PC-3 (cell line): Measurements from ENCODE around the gene SLC23A2. TPM values are rescaled to one million over a fixed set of nuclear protein-coding genes. Genes with fewer than 3 reads are reported as not detected.
"Not testable (repeated sequence)": the region's sequence is repeated elsewhere in the genome, so short reads cannot be mapped to it uniquely, and the experiment has no call there.

ENCODE experiments used
- ATAC-seq: fragments of 200-7000 bp; cut with Tn5 transposase; 2 replicates; pipeline ENCODE4 v1.9.1; 2020; ENCODE audit warnings: mild to moderate bottlenecking, moderate library complexity
- BruUV-seq: library from RNA; stranded (reverse); fragments of 400-500 nt; replicated peaks from 2 replicates; lab custom pipeline; 2021; lab: Mats Ljungman, UMichigan
- CTCF ChIA-PET: fragments of 300-600 bp; sonication (Branson Sonifier 250); formaldehyde crosslinking; loops from one replicate; lab custom pipeline; 2022; ENCODE audit warnings: antibody characterized with exemption; lab: Charles Lee
- POLR2A ChIA-PET: fragments of 300-600 bp; sonication (Branson Sonifier 250); formaldehyde crosslinking; loops from one replicate; lab custom pipeline; 2022; ENCODE audit warnings: antibody characterized with exemption; ENCODE audit not compliant: unreplicated experiment; lab: Charles Lee
- DNase-seq: peaks from one replicate; pipeline ENCODE4 v3.0.0-alpha.2; 2015
- H2AFZ ChIP-seq: fragments of 300-600 bp; sonication (generic); 2 replicates; pipeline ENCODE4 v1.6.0; 2016; ENCODE audit warnings: antibody characterized with exemption, low read length
- H3F3A ChIP-seq: fragments of 300-600 bp; sonication (generic); one replicate; pipeline ENCODE4 v1.6.0; 2017; ENCODE audit warnings: antibody characterized with exemption, low read length, control low read depth, mild to moderate bottlenecking; ENCODE audit not compliant: unreplicated experiment
- H3K27ac ChIP-seq: fragments of 300-600 bp; sonication (generic); 2 replicates; pipeline ENCODE4 v1.5.1; 2016; ENCODE audit warnings: mild to moderate bottlenecking, low read length
- H3K27me3 ChIP-seq: fragments of 300-600 bp; sonication (generic); 2 replicates; pipeline ENCODE4 v1.6.1; 2016; ENCODE audit warnings: low read length, mixed read lengths
- H3K36me3 ChIP-seq: fragments of 300-600 bp; sonication (generic); 2 replicates; pipeline ENCODE4 v1.6.1; 2016; ENCODE audit warnings: low read depth, mixed run types, low read length, mixed read lengths
- H3K4me1 ChIP-seq: fragments of 300-600 bp; sonication (generic); 2 replicates; pipeline ENCODE4 v1.5.1; 2016; ENCODE audit warnings: low read length; ENCODE audit not compliant: insufficient read depth
- H3K4me2 ChIP-seq: fragments of 300-600 bp; sonication (generic); 2 replicates; pipeline ENCODE4 v1.6.0; 2016; ENCODE audit warnings: low read length
- H3K4me3 ChIP-seq: fragments of 300-600 bp; sonication (generic); 2 replicates; pipeline ENCODE4 v1.5.1; 2016; ENCODE audit warnings: mild to moderate bottlenecking, low read length, mixed read lengths
- H3K79me2 ChIP-seq: fragments of 300-600 bp; sonication (generic); 2 replicates; pipeline ENCODE4 v1.6.1; 2017; ENCODE audit warnings: low read length, mixed read lengths
- H3K9ac ChIP-seq: fragments of 300-600 bp; sonication (generic); 2 replicates; pipeline ENCODE4 v1.6.0; 2016; ENCODE audit warnings: mild to moderate bottlenecking, low read length
- H3K9me2 ChIP-seq: fragments of 300-600 bp; sonication (generic); replicated peaks from 2 replicates; pipeline ENCODE4 v1.6.1; 2016; ENCODE audit warnings: mixed run types, low read length, mixed read lengths
- H3K9me3 ChIP-seq: fragments of 300-600 bp; sonication (generic); 2 replicates; pipeline ENCODE4 v1.6.1; 2016; ENCODE audit warnings: low read length, mixed read lengths
- H4K20me1 ChIP-seq: fragments of 300-600 bp; sonication (generic); 2 replicates; pipeline ENCODE4 v1.6.1; 2016; ENCODE audit warnings: low read length, mixed read lengths
- EZH2 ChIP-seq: fragments of 300-600 bp; sonication (generic); IDR thresholded peaks from one replicate; pipeline ENCODE4 v1.6.1; 2017; ENCODE audit warnings: antibody characterized with exemption, mild to moderate bottlenecking, low read length; ENCODE audit not compliant: unreplicated experiment
- EZH2phosphoT487 ChIP-seq: fragments of 300-600 bp; sonication (generic); IDR thresholded peaks from 2 replicates; pipeline ENCODE4 v1.6.1; 2018; ENCODE audit warnings: mild to moderate bottlenecking, antibody characterized with exemption, low read length, borderline replicate concordance
- intact Hi-C: fragments of 100-400 bp; cut with micrococcal nuclease; formaldehyde crosslinking; loops from 2 replicates; pipeline ENCODE4 v1.9.0; 2023
- total RNA-seq: library from RNA; depleted of rRNA; stranded (reverse); fragments of >200 nt; gene quantifications from 2 replicates; pipeline ENCODE4 v1.2.3, GENCODE V29; 2014
- TF ChIP-seq, protein P1 (sequence below): fragments of 300-600 bp; sonication (generic); conservative IDR thresholded peaks from 2 replicates; pipeline ENCODE4 v1.5.1; 2017; ENCODE audit warnings: antibody characterized with exemption, low read depth, mild to moderate bottlenecking, low read length

SLC23A2 gene
- total RNA-seq, 1 experiment from 2014 or later: 18.3 TPM

GRCh38 chr20:4853757-4854560 lies 147.4 kb downstream of the SLC23A2 start:
- POLR2A ChIA-PET: no interaction called here
- Histone ChIP-seq H3K79me2 (no peaks in the 10 kb centered on the region), H3K4me3 (no peak overlapping the region), H3K9ac (no peak overlapping the region), H3K9me3 (no peaks in the 10 kb centered on the region), H3K9me2 (no peaks in the 10 kb centered on the region), H3K36me3 (no peaks in the 10 kb centered on the region; the same call in 1 of the 2 replicates), H3K4me2 (no peak overlapping the region), H2AFZ (no peak overlapping the region), H3F3A (no peaks in the 10 kb centered on the region), H3K27ac (no peak overlapping the region), H3K4me1 (no peaks in the 10 kb centered on the region), H4K20me1 (no peaks in the 10 kb centered on the region), H3K27me3 (no peaks in the 10 kb centered on the region)
- BruUV-seq: no TSS peak
- no peak for ATAC-seq
- CTCF ChIA-PET: no interaction called here
- intact Hi-C loops: no loop called here
- TF ChIP-seq EZH2: no peak
- no peak for TF ChIP-seq EZH2phosphoT487
- TF ChIP-seq, protein P1, sequence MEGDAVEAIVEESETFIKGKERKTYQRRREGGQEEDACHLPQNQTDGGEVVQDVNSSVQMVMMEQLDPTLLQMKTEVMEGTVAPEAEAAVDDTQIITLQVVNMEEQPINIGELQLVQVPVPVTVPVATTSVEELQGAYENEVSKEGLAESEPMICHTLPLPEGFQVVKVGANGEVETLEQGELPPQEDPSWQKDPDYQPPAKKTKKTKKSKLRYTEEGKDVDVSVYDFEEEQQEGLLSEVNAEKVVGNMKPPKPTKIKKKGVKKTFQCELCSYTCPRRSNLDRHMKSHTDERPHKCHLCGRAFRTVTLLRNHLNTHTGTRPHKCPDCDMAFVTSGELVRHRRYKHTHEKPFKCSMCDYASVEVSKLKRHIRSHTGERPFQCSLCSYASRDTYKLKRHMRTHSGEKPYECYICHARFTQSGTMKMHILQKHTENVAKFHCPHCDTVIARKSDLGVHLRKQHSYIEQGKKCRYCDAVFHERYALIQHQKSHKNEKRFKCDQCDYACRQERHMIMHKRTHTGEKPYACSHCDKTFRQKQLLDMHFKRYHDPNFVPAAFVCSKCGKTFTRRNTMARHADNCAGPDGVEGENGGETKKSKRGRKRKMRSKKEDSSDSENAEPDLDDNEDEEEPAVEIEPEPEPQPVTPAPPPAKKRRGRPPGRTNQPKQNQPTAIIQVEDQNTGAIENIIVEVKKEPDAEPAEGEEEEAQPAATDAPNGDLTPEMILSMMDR: no peak
- no peak for DNase-seq

GRCh38 chr20:4853004-4853403 lies 148.3 kb downstream of the SLC23A2 start:
- POLR2A ChIA-PET: no interaction called here
- Histone ChIP-seq H3K36me3 (no peaks in the 10 kb centered on the region; the same call in 1 of the 2 replicates), H3K9ac (no peak overlapping the region), H4K20me1 (no peaks in the 10 kb centered on the region), H2AFZ (no peak overlapping the region), H3K4me3 (no peak overlapping the region), H3K9me2 (no peaks in the 10 kb centered on the region), H3K4me1 (no peaks in the 10 kb centered on the region), H3F3A (no peaks in the 10 kb centered on the region), H3K27ac (no peak overlapping the region), H3K4me2 (no peak overlapping the region), H3K79me2 (no peaks in the 10 kb centered on the region), H3K27me3 (no peaks in the 10 kb centered on the region), H3K9me3 (no peaks in the 10 kb centered on the region)
- intact Hi-C loops: no loop called here
- ATAC-seq: no peak
- TF ChIP-seq, protein P1: no peak
- TF ChIP-seq EZH2: no peak
- TF ChIP-seq EZH2phosphoT487: no peak
- DNase-seq: no peak
- no TSS peak for BruUV-seq
- CTCF ChIA-PET: no interaction called here

- CTCF ChIA-PET: no interaction called here
- ATAC-seq (no peak), DNase-seq (no peak)
- Histone ChIP-seq H4K20me1 (no peaks in the 10 kb centered on the region), H3K36me3 (no peaks in the 10 kb centered on the region; the same call in 1 of the 2 replicates), H3K9me2 (no peaks in the 10 kb centered on the region), H2AFZ (no peak overlapping the region), H3K27me3 (no peaks in the 10 kb centered on the region), H3F3A (no peaks in the 10 kb centered on the region), H3K27ac (no peak overlapping the region), H3K9ac (no peak overlapping the region), H3K79me2 (no peaks in the 10 kb centered on the region), H3K4me2 (no peak overlapping the region), H3K9me3 (no peaks in the 10 kb centered on the region), H3K4me3 (no peak overlapping the region), H3K4me1 (no peaks in the 10 kb centered on the region)
- POLR2A ChIA-PET: no interaction called here
- TF ChIP-seq EZH2: no peak
- no peak for TF ChIP-seq EZH2phosphoT487
- TF ChIP-seq, protein P1: no peak
- BruUV-seq: no TSS peak
- intact Hi-C loops: no loop called here
Observed at GRCh38 chr20:4850960-4851359, 150.3 kb downstream of the SLC23A2 start.

DNA sequence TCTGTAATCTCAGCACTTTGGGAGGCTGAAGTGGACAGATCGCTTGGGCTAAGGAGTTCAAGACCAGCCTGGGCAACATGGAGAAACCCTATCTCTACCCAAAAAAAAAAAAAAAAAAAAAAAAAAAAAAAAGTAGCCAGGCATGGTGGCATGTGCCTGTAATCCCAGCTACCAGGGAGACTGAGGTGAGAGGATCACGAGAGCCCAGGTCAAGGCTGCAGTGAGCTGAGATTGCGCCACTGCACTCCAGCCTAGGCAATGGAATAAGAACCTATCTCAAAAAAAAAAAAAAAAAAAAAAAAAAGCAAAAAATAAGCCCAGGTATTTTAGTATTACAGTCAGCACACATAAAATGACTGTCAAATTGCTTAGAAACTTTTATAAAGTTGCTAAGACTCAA lies 152.5 kb downstream of the SLC23A2 start:
- H3K9me3 ChIP-seq, POLR2A ChIA-PET, H3K27ac ChIP-seq, H4K20me1 ChIP-seq, H3K79me2 ChIP-seq, DNase-seq, ATAC-seq, H3K4me1 ChIP-seq, H3K4me2 ChIP-seq, H3K36me3 ChIP-seq, H3K9me2 ChIP-seq, intact Hi-C loops, H3K27me3 ChIP-seq, BruUV-seq, H3K9ac ChIP-seq, CTCF ChIA-PET, H3K4me3 ChIP-seq, H3F3A ChIP-seq, H2AFZ ChIP-seq: not testable (repeated sequence)
